ENCODE measurements around the gene KIRREL3. TPM values are rescaled to one million over a fixed set of nuclear protein-coding genes. Genes with fewer than 3 reads are reported as not detected.
A peak's percentile ranks its signal among the peaks of the same experiment; 100 is the strongest.

KIRREL3 gene
- 0.08 and 0.45 TPM in 2 replicates for total RNA-seq (ENCODE audit: low replicate concordance)

DNA sequence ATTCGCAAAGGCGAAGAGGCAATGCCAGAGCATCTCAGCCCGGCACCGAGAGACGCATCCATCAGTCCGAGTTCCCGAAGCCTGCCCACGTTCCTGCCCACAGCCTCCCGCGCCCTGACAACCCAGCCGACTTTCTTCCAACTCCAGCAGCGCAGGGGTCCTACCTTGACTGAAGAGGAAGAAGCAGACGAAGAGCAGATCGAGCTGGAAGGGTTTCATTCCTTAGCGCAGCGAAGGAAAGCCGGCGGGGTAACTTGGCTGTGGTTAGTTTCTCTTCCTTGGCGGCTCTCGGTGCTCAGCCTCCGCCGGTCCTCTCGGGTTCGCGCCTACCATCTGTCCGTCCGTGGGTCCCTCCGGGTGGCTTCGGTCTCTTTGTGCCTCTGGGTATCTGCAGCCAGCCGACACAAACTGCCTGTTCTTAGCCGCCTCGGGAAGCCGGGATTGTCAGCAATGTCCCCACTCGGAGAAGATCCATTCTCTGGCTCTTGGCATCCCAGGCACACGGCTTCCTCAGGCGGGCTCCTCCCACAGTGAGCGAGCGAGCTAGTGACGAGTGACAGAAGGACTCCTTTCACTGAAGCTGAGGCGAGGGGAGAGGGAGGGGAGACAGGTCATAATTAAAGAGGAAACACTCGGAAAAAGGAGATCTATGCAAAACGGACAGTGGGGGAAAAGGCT, at the start of gene KIRREL3:
Gene KIRREL3 (minus strand): TSS at position 480 of the 678 bp plus-strand sequence.
- peak within 1 kb of the TSS; percentile 66 for H3K4me3 ChIP-seq (ENCODE audit: low read depth, low read length)
- no peak for TF ChIP-seq CTCF (IDR thresholded peaks at IDR 0.05; ENCODE audit: insufficient read depth, low read length)
- no peak for DNase-seq (ENCODE audit: low read depth)

DNA sequence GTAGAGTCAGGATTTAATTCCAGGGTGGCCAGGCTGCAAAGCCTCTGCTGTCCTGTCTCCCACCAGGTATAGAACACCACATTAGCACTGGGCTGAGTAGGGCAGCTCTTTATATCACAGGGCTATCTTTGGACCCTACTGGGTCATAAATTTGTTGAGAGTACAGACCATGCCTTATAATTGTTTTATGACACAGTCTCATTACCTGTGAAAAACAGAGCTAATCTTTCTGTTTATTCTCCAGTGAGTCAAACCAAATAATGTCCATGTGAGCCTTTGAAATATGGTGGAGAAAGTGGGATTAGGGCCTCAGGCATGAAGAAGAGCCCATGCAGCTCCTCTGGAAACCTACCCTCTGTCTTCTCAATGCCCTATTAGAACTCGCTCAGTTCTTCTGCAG, 49.6 kb upstream of the KIRREL3 start:
- DNase-seq (ENCODE audit: low read depth), result no peak
- no peak overlapping the region for H3K4me3 ChIP-seq (ENCODE audit: low read depth, low read length)
- no peak for TF ChIP-seq CTCF (IDR thresholded peaks at IDR 0.05; ENCODE audit: insufficient read depth, low read length)

DNA sequence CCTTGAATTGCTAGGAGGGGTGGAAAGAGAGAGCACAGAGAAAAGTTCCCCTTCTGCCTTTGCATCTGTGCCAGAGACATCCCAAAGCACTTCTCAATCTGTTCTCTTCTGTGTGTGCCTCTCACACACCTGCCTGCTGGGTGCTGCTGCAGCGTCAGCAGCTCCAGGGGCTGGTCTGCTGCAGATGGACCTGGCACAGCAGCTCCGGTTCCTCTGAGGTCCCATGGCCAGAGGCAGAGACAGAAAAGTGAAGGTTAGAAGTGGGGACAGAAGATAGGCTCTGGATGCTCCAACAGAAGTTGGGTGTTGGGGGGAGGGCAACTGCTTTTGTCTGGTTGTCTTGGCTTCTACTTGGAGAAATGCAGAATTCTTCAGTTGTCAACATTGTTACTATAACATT, 48.9 kb upstream of the KIRREL3 start:
- DNase-seq (ENCODE audit: low read depth), result no peak
- no peak overlapping the region for H3K4me3 ChIP-seq (ENCODE audit: low read depth, low read length)
- TF ChIP-seq CTCF (IDR thresholded peaks at IDR 0.05; ENCODE audit: insufficient read depth, low read length), result no peak

DNA sequence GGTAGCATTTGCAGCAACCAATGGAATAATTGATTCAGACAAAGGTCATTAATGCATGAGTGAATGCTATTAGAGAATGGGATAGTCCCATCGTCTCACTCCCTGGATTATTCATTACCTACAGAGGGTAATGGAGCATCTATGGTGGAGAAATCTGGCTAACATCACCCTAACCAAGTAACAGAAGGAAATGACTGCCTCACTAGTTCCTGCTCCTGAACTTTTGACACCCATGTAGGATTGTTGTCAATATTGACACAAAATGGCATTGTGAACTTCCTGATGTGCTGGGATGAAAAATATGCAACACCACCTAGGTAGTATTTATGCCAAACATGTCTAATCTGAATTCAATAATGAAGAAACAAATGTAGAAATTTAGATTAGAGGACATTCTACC, 44.0 kb upstream of the KIRREL3 start:
- H3K4me3 ChIP-seq (ENCODE audit: low read depth, low read length), result no peak overlapping the region
- no peak for DNase-seq (ENCODE audit: low read depth)
- no peak for TF ChIP-seq CTCF (IDR thresholded peaks at IDR 0.05; ENCODE audit: insufficient read depth, low read length)

DNA sequence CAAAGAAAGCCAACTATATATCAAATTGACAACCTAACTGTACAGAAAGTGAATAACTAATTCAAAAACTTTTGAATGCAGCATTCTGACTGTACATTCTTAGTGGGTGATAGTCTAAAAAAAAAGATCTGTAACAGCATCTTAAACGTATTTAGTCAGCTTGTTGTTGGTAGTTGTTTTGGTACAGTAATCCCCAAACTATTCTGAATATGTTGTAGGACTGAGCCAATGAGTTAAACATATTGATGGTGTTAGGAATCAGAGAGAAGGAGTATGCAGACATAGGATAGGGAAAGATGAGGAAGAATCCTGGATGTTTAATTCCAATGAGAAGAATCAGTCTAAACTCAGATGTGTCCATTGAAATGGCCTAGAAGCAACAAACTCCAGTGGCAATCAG, 41.9 kb upstream of the KIRREL3 start:
- no peak overlapping the region for H3K4me3 ChIP-seq (ENCODE audit: low read depth, low read length)
- TF ChIP-seq CTCF (IDR thresholded peaks at IDR 0.05; ENCODE audit: insufficient read depth, low read length), result no peak
- no peak for DNase-seq (ENCODE audit: low read depth)

- no peak overlapping the region for H3K4me3 ChIP-seq (ENCODE audit: low read depth, low read length)
- no peak for TF ChIP-seq CTCF (IDR thresholded peaks at IDR 0.05; ENCODE audit: insufficient read depth, low read length)
- no peak for DNase-seq (ENCODE audit: low read depth)
These were observed 39.0 kb upstream of the KIRREL3 start for GRCh38 chr11:127039591-127039990.

- TF ChIP-seq CTCF (IDR thresholded peaks at IDR 0.05; ENCODE audit: insufficient read depth, low read length), result no peak
- no peak overlapping the region for H3K4me3 ChIP-seq (ENCODE audit: low read depth, low read length)
- no peak for DNase-seq (ENCODE audit: low read depth)
These were observed 37.0 kb upstream of the KIRREL3 start for GRCh38 chr11:127037596-127037995.
